HCT116 (cell line): Measurements from ENCODE around the gene LNP1. TPM values are rescaled to one million over a fixed set of nuclear protein-coding genes. Genes with fewer than 3 reads are reported as not detected.

ENCODE experiments used
- ATAC-seq: fragments of 200-7000 bp; cut with Tn5 transposase; 2 replicates; pipeline ENCODE4 v1.9.1; 2020; ENCODE audit warnings: mild to moderate bottlenecking, moderate library complexity
- BruUV-seq: library from RNA; stranded (reverse); fragments of 400-500 nt; replicated peaks from 2 replicates; lab custom pipeline; 2021; lab: Mats Ljungman, UMichigan
- CTCF ChIA-PET: fragments of 300-600 bp; sonication (Branson Sonifier 250); formaldehyde crosslinking; loops from one replicate; lab custom pipeline; 2021; ENCODE audit warnings: antibody characterized with exemption; lab: Charles Lee
- POLR2A ChIA-PET: fragments of 300-600, 350-600 bp; sonication (Branson Sonifier 250); formaldehyde crosslinking; loops from one replicate; lab custom pipeline; 2021; ENCODE audit warnings: antibody characterized with exemption; lab: Charles Lee
- RAD21 ChIA-PET, 2 experiments: fragments of 300-600 bp; sonication (Branson Sonifier 250); formaldehyde crosslinking; loops; one replicate each; lab custom pipeline; 2023; ENCODE audit warnings: low total read pairs in 2 of 2; ENCODE audit not compliant: uncharacterized antibody in 2 of 2, unreplicated experiment in 2 of 2, low non-redundant PET in 1 of 2; lab: Charles Lee
- DNase-seq: peaks from one replicate; pipeline ENCODE4 v3.0.0-alpha.2; 2010; ENCODE audit warnings: low read depth, low spot score
- H2AFZ ChIP-seq: fragments of 200-600 bp; shearing (Covaris generic), sonication (generic); 2 replicates; pipeline ENCODE4 v1.6.1; 2017; ENCODE audit warnings: low read depth, mixed run types, mixed read lengths, antibody characterized with exemption, low read length; ENCODE audit not compliant: poor library complexity, severe bottlenecking
- H3K27ac ChIP-seq: 2 replicates; pipeline ENCODE4 v1.5.1; 2012; ENCODE audit warnings: low read depth, low read length
- H3K27me3 ChIP-seq: fragments of 200-600 bp; sonication (generic); 2 replicates; pipeline ENCODE4 v1.6.1; 2016; ENCODE audit warnings: mixed run types, low read length, mixed read lengths; ENCODE audit not compliant: insufficient read depth
- H3K36me3 ChIP-seq, 2 experiments: fragments of 200-500 bp in 1 of 2; fragments of 200-600 bp in 1 of 2; sonication (Bioruptor generic) in 1 of 2; sonication (generic) in 1 of 2; 2 replicates each; pipeline versions ENCODE4 v1.5.1 to v1.6.1; 2014 to 2016; ENCODE audit warnings: low read length in 2 of 2, inconsistent platforms in 1 of 2, mixed read lengths in 1 of 2, mixed run types in 1 of 2; ENCODE audit not compliant: insufficient read depth in 2 of 2, control insufficient read depth in 1 of 2
- H3K4me1 ChIP-seq, 2 experiments: fragments of 200-600 bp in 1 of 2; sonication (generic) in 1 of 2; 2 replicates each; pipeline versions ENCODE4 v1.5.1 to v1.6.1; 2012 to 2017; ENCODE audit warnings: low read length in 2 of 2, inconsistent platforms in 1 of 2, mild to moderate bottlenecking in 1 of 2, mixed read lengths in 1 of 2, mixed run types in 1 of 2, moderate library complexity in 1 of 2; ENCODE audit not compliant: insufficient read depth in 2 of 2, control insufficient read depth in 1 of 2
- H3K4me2 ChIP-seq: fragments of 200-600 bp; sonication (generic); 2 replicates; pipeline ENCODE4 v1.6.1; 2017; ENCODE audit warnings: mixed run types, low read length, mixed read lengths
- H3K4me3 ChIP-seq, 2 experiments: fragments of 200-600 bp in 1 of 2; sonication (generic) in 1 of 2; replicated peaks in 1 of 2; 2 replicates each; pipeline ENCODE4 v1.5.1; 2011 to 2016; ENCODE audit warnings: low read length in 2 of 2, control low read depth in 1 of 2, low read depth in 1 of 2, mild to moderate bottlenecking in 1 of 2, mixed read lengths in 1 of 2, mixed run types in 1 of 2
- H3K79me2 ChIP-seq: fragments of 200-600 bp; sonication (generic); 2 replicates; pipeline ENCODE4 v1.6.1; 2017; ENCODE audit warnings: mild to moderate bottlenecking, mixed run types, low read length, moderate library complexity, mixed read lengths; ENCODE audit not compliant: insufficient read depth
- H3K9ac ChIP-seq: fragments of 200-600 bp; sonication (generic); 2 replicates; pipeline ENCODE4 v1.6.1; 2016; ENCODE audit warnings: low read length, mixed read lengths
- H3K9me2 ChIP-seq: fragments of 200-600 bp; sonication (generic), shearing (Covaris generic); 2 replicates; pipeline ENCODE4 v1.6.1; 2017; ENCODE audit warnings: mixed run types, mild to moderate bottlenecking, moderate library complexity; ENCODE audit not compliant: insufficient read depth
- H3K9me3 ChIP-seq, 2 experiments: fragments of 200-500 bp in 1 of 2; fragments of 200-600 bp in 1 of 2; sonication (Bioruptor generic) in 1 of 2; sonication (generic) in 1 of 2; 2 replicates each; pipeline ENCODE4 v1.6.1; 2014 to 2017; ENCODE audit warnings: low read length in 2 of 2, mixed read lengths in 2 of 2, inconsistent platforms in 1 of 2, low read depth in 1 of 2, mild to moderate bottlenecking in 1 of 2, mixed run types in 1 of 2, moderate library complexity in 1 of 2; ENCODE audit not compliant: control insufficient read depth in 1 of 2, insufficient read depth in 1 of 2
- H4K20me1 ChIP-seq: fragments of 200-600 bp; sonication (generic), shearing (Covaris generic); 2 replicates; pipeline ENCODE4 v1.6.1; 2017; ENCODE audit warnings: mixed run types, mild to moderate bottlenecking, moderate library complexity; ENCODE audit not compliant: insufficient read depth
- CEBPB ChIP-seq: IDR thresholded peaks from 2 replicates; pipeline ENCODE4 v1.6.1; 2012; ENCODE audit warnings: low read depth
- EGR1 ChIP-seq: IDR thresholded peaks from 2 replicates; pipeline ENCODE4 v1.6.1; 2012; ENCODE audit warnings: low read depth
- ELF1 ChIP-seq: IDR thresholded peaks from 2 replicates; pipeline ENCODE4 v1.6.1; 2012; ENCODE audit warnings: low read depth, borderline replicate concordance
- EZH2 ChIP-seq: fragments of 200-600 bp; sonication (generic); IDR thresholded peaks from 2 replicates; pipeline ENCODE4 v1.6.1; 2017; ENCODE audit warnings: antibody characterized with exemption, mixed run types
- EZH2phosphoT487 ChIP-seq: fragments of 200-600 bp; IDR thresholded peaks from 2 replicates; pipeline ENCODE4 v1.6.1; 2018; ENCODE audit warnings: antibody characterized with exemption, borderline replicate concordance
- FOSL1 ChIP-seq: IDR thresholded peaks from 2 replicates; pipeline ENCODE4 v1.6.1; 2012; ENCODE audit warnings: low read depth
- JUND ChIP-seq: IDR thresholded peaks from 2 replicates; pipeline ENCODE4 v1.6.1; 2012
- POLR2A ChIP-seq: IDR thresholded peaks from 2 replicates; pipeline ENCODE4 v1.7.0; 2011; ENCODE audit warnings: borderline replicate concordance; ENCODE audit not compliant: insufficient read depth, insufficient read length; ENCODE audit errors: extremely low read depth
- RAD21 ChIP-seq: IDR thresholded peaks from 2 replicates; pipeline ENCODE4 v1.6.1; 2012; ENCODE audit warnings: low read depth, mild to moderate bottlenecking
- REST ChIP-seq: IDR thresholded peaks from 2 replicates; pipeline ENCODE4 v1.6.1; 2012; ENCODE audit warnings: low read depth
- SIN3A ChIP-seq: IDR thresholded peaks from 2 replicates; pipeline ENCODE4 v1.6.1; 2012; ENCODE audit warnings: low read depth
- SP1 ChIP-seq: IDR thresholded peaks from 2 replicates; pipeline ENCODE4 v1.6.1; 2012; ENCODE audit warnings: low read depth
- TCF7L2 ChIP-seq: IDR thresholded peaks from 2 replicates; pipeline ENCODE4 v1.7.0; 2011; ENCODE audit warnings: borderline replicate concordance, inconsistent platforms; ENCODE audit not compliant: insufficient read depth, insufficient read length; ENCODE audit errors: extremely low read depth
- ZNF274 ChIP-seq: fragments of 200-500 bp; sonication (Bioruptor generic); IDR thresholded peaks from 2 replicates; pipeline ENCODE4 v1.6.1; 2014; ENCODE audit warnings: mild to moderate bottlenecking, low read depth, low read length, inconsistent platforms
- intact Hi-C: fragments of 100-400 bp; cut with micrococcal nuclease; formaldehyde crosslinking; loops from 2 replicates; pipeline ENCODE4 v1.10.0; 2022
- total RNA-seq: library from RNA; stranded (reverse); gene quantifications from one replicate; pipeline ENCODE4 v1.2.1, GENCODE V29; 2021; ENCODE audit not compliant: unreplicated experiment
- TF ChIP-seq, protein P1 (sequence below): IDR thresholded peaks from 2 replicates; pipeline ENCODE4 v1.6.1; 2011; ENCODE audit warnings: mild to moderate bottlenecking, low read length, moderate library complexity; ENCODE audit not compliant: insufficient replicate concordance; ENCODE audit errors: extremely low read depth

The LNP1 gene
- total RNA-seq, 1 experiment from 2014 or later, result 1.6 TPM

- TF ChIP-seq, protein P1, sequence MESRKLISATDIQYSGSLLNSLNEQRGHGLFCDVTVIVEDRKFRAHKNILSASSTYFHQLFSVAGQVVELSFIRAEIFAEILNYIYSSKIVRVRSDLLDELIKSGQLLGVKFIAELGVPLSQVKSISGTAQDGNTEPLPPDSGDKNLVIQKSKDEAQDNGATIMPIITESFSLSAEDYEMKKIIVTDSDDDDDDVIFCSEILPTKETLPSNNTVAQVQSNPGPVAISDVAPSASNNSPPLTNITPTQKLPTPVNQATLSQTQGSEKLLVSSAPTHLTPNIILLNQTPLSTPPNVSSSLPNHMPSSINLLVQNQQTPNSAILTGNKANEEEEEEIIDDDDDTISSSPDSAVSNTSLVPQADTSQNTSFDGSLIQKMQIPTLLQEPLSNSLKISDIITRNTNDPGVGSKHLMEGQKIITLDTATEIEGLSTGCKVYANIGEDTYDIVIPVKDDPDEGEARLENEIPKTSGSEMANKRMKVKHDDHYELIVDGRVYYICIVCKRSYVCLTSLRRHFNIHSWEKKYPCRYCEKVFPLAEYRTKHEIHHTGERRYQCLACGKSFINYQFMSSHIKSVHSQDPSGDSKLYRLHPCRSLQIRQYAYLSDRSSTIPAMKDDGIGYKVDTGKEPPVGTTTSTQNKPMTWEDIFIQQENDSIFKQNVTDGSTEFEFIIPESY, result no peak
- no peak for TF ChIP-seq ZNF274
- peak; percentile 55 for TF ChIP-seq TCF7L2
Observed at GRCh38 chr3:100492059-100493006, 91.0 kb downstream of the LNP1 start, which contains the start of gene TMEM45A (continued).

GRCh38 chr3:100496711-100497261, 95.4 kb downstream of the LNP1 start:
- Histone ChIP-seq H3K9ac (no peak overlapping the region), H3K79me2 (no peaks in the 10 kb centered on the region), H3K4me2 (peak overlapping the region; percentile 43; the same call in 1 of the 2 replicates), H3K27me3 (no peaks in the 10 kb centered on the region), H3K9me3 (no peaks in the 10 kb centered on the region), H3K4me1 (peaks cover under 1 to 25% of the 10 kb centered on the region in 2 experiments; a peak in 2 of 4 replicates), H2AFZ (no peak overlapping the region), H3K4me3 (no peak overlapping the region), H3K27ac (no peak overlapping the region), H4K20me1 (no peaks in the 10 kb centered on the region), H3K36me3 (no peaks in the 10 kb centered on the region), H3K9me2 (no peaks in the 10 kb centered on the region)
- ChIA-PET POLR2A (no interaction called here), CTCF (no interaction called here), RAD21 (no interaction called here)
- intact Hi-C loops, result no loop called here
- TF ChIP-seq SP1 (no peak), REST (no peak), SIN3A (no peak), EZH2 (no peak), FOSL1 (no peak), EZH2phosphoT487 (no peak), RAD21 (no peak), EGR1 (no peak), POLR2A (no peak), CEBPB (no peak), ZNF274 (no peak), JUND (no peak), ELF1 (no peak)
- TF ChIP-seq, protein P1, result no peak
- DNase-seq, result no peak
- ATAC-seq, result no peak
- no TSS peak for BruUV-seq
